Upper lobe of left lung (tissue), 6 donors: ENCODE measurements around the gene SARNP. TPM values are rescaled to one million over a fixed set of nuclear protein-coding genes. Genes with fewer than 3 reads are reported as not detected.

Experiments
- ATAC-seq, 2 donors: fragments of 200-7000 bp; cut with Tn5 transposase; one replicate each; pipeline ENCODE4 v1.9.1; 2022; ENCODE audit warnings: mild to moderate bottlenecking in 2 of 2, moderate library complexity in 2 of 2; ENCODE audit not compliant: low FRiP score in 2 of 2
- DNase-seq, 2 donors: peaks; one replicate each; pipeline ENCODE4 v3.0.0-alpha.2; 2019 to 2020
- H3K27ac ChIP-seq, 4 donors: fragments of 200-600 bp; sonication (generic); one replicate each; pipeline ENCODE4 v1.5.1; 2016 to 2019
- H3K27me3 ChIP-seq, 4 donors: fragments of 200-600 bp; sonication (generic); one replicate each; pipeline ENCODE4 v1.5.1; 2017 to 2019
- H3K36me3 ChIP-seq, 4 donors: fragments of 200-600 bp; sonication (generic); one replicate each; pipeline ENCODE4 v1.5.1; 2016 to 2019
- H3K4me1 ChIP-seq, 4 donors: fragments of 200-600 bp; sonication (generic); one replicate each; pipeline ENCODE4 v1.5.1; 2018 to 2019
- H3K4me3 ChIP-seq, 4 donors: fragments of 200-600 bp; sonication (generic); one replicate each; pipeline ENCODE4 v1.5.1; 2017 to 2019; ENCODE audit warnings: mild to moderate bottlenecking in 2 of 4, moderate library complexity in 1 of 4
- H3K9me3 ChIP-seq, 4 donors: fragments of 200-600 bp; sonication (generic); one replicate each; pipeline ENCODE4 v1.5.1; 2018 to 2019
- POLR2A ChIP-seq, 4 donors: fragments of 450-650 bp; IDR thresholded peaks; one replicate each; pipeline ENCODE4 v1.5.1; 2016 to 2017; ENCODE audit warnings: antibody characterized with exemption in 4 of 4, mild to moderate bottlenecking in 2 of 4
- POLR2AphosphoS5 ChIP-seq, 2 donors: sonication (generic); formaldehyde crosslinking; IDR thresholded peaks; one replicate each; pipeline ENCODE4 v1.5.1; 2017; ENCODE audit warnings: antibody characterized with exemption in 2 of 2
- WGBS, 2 donors: methylation state at CpG; one replicate each; pipeline ENCODE4 v1.1.5; 2017 to 2018; 5-methylcytosine and 5-hydroxymethylcytosine counted together
- small RNA-seq, 4 donors: library from RNA; depleted of rRNA; stranded (forward); fragments of <200 nt; gene quantifications; one replicate each; pipeline ENCODE3, GENCODE V24; 2016
- total RNA-seq, 6 donors: library from RNA; depleted of rRNA in 4 of 6; stranded (reverse); fragments of >200 nt in 4 of 6; gene quantifications; one replicate each; pipeline versions ENCODE4 v1.1.0 to v1.2.1, GENCODE V29; 2016 to 2021
- donor health status: DM: no; HTN: no; CAD: no; lungs with moderate emphysema.
- donor health status: DM: no; HTN: yes; CAD: no; lungs with severe emphysema.

SARNP gene
- total RNA-seq, 6 donors from 2014 or later = 39.1 to 69.3 (median 54.9) TPM

DNA sequence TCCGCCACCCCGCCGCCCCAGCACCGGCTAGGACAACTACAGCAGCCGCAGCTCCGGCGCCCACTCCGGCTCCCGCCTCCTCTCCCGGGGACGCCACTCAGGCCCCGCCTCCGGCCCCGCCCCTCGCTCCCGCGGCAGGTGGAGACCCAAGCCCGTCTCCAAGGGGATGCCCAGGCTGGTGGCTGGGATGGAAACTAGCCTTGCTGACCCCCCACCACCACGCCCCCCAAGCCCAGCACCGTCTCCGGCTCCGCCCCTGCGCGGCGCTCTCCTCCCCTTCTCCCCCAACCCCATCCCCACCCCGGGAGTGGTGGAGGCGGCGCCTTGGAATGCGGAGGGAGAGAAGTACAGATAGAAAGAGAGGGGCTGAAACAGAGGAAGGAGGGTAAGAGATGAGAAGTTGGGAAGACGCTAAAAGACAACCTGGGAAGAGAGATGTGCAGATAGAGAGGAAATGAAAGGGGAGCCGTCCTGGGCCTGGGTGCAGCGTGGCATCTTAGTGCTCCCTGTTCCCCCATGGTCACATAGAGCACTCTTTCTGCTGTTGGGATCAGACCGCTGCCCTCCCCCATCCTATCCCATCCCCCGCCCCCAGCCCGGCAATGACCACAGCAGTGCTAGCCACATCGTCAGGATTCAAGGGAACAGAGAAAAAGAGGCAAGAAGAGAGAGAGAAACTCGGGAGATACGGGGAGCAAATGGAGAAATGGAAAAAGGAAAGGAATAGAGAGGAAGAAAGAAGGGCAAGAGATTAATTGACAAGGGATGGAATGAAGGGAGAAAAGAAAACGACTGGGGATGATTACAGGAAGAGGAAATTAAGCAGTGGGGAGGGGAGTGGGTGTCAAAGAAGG, 109.5 kb downstream of the SARNP start, which contains the start of gene ITGA7:
Gene ITGA7, minus strand, starts transcription at position 64 of the 854 bp plus-strand sequence. CDS start 222 bp downstream, outside the sequence.
- H3K4me1 ChIP-seq = peaks cover 22 to 24% (median 23%) of the 10 kb centered on the region in 4 donors
- ATAC-seq (peak; percentile 41 to 79), DNase-seq (peak; percentile 81 to 95)
- peak within 1 kb of the TSS in 2 of 4 donors; percentile 66 to 68 for H3K27ac ChIP-seq
- peak within 1 kb of the TSS; percentile 42 to 84 (median 62) for H3K4me3 ChIP-seq
- no peaks in the 10 kb centered on the region for H3K9me3 ChIP-seq
- TF ChIP-seq POLR2AphosphoS5 (IDR thresholded peaks at IDR 0.05) (no peak), POLR2A (IDR thresholded peaks at IDR 0.05) (no peak)
- WGBS, 2 donors = 1 to 3% methylated on average over 20 to 21 of the region's 39 CpGs
- H3K36me3 ChIP-seq = no peaks in the 10 kb centered on the region
- H3K27me3 ChIP-seq = no peaks in the 10 kb centered on the region

Small RNA genes lying within 50 kb of the gene (small RNA-seq; reads per million reads assigned to genes)
- gene AC009779.1 (0 reads per million in 4 donors), gene RF00017 (0 reads per million in 4 donors)

Other genes starting within 250 kb of the SARNP start
- not detected for gene OR2AP1, start 245.3 kb downstream of the SARNP start, total RNA-seq
- gene OR10P1, start 180.8 kb downstream of the SARNP start, total RNA-seq = not detected
- 10 to 100 TPM in 3 of 6 donors, 1 to 10 TPM in 3; 4.6 to 30.4 (median 9.0) TPM for gene ITGA7, start 109.8 kb downstream of the SARNP start, total RNA-seq
- gene BLOC1S1, start 101.7 kb downstream of the SARNP start, total RNA-seq = 100 to 1,000 TPM in 5 of 6 donors, 10 to 100 TPM in 1; 34.6 to 255 (median 139) TPM
- 10 to 100 TPM in 1 of 6 donors, 1 to 10 TPM in 5; 3.8 to 37.7 (median 5.6) TPM for gene RDH5, start 97.3 kb downstream of the SARNP start, total RNA-seq
- 1,000 to 10,000 TPM in 3 of 6 donors, 100 to 1,000 TPM in 3; 399 to 1,448 (median 972) TPM for gene CD63, start 88.7 kb downstream of the SARNP start, total RNA-seq
- gene GDF11, start 74.6 kb downstream of the SARNP start, total RNA-seq = 1 to 10 TPM; 1.0 to 6.8 (median 2.3) TPM
- 10 to 100 TPM in 5 of 6 donors, 1 to 10 TPM in 1; 9.4 to 62.9 (median 20.2) TPM for gene ORMDL2, start 317 bp upstream of the SARNP start, total RNA-seq
- 10 to 100 TPM; 22.0 to 40.3 (median 33.6) TPM for gene DNAJC14, start 11.9 kb upstream of the SARNP start, total RNA-seq
- gene MMP19, start 25.2 kb upstream of the SARNP start, total RNA-seq = 100 to 1,000 TPM in 1 of 6 donors, 10 to 100 TPM in 5; 13.6 to 122 (median 42.3) TPM
- 10 to 100 TPM; 23.0 to 47.3 (median 32.8) TPM for gene PYM1, start 110.2 kb upstream of the SARNP start, total RNA-seq
- gene DGKA, start 113.4 kb upstream of the SARNP start, total RNA-seq = 100 to 1,000 TPM in 1 of 6 donors, 10 to 100 TPM in 5; 16.7 to 251 (median 37.3) TPM
- gene PMEL, start 148.3 kb upstream of the SARNP start, total RNA-seq = 10 to 100 TPM in 1 of 6 donors, 1 to 10 TPM in 4, under 1 TPM in 1; 0.91 to 45.1 (median 1.5) TPM
- 10 to 100 TPM; 11.7 to 27.9 (median 21.7) TPM for gene CDK2, start 149.1 kb upstream of the SARNP start, total RNA-seq
- 100 to 1,000 TPM in 4 of 6 donors, 10 to 100 TPM in 2; 53.4 to 139 (median 116) TPM for gene RAB5B, start 156.4 kb upstream of the SARNP start, total RNA-seq
- gene SUOX, start 179.6 kb upstream of the SARNP start, total RNA-seq = 10 to 100 TPM; 12.8 to 36.3 (median 21.9) TPM
- 10 to 100 TPM in 1 of 6 donors, 1 to 10 TPM in 5; 5.6 to 23.0 (median 9.3) TPM for gene IKZF4, start 203.3 kb upstream of the SARNP start, total RNA-seq
- 100 to 1,000 TPM in 3 of 6 donors, 10 to 100 TPM in 3; 15.3 to 570 (median 150) TPM for gene RPS26, start 224.2 kb upstream of the SARNP start, total RNA-seq